ENCODE results near the gene MYO7A. TPM values are rescaled to one million over a fixed set of nuclear protein-coding genes. Genes with fewer than 3 reads are reported as not detected.

Gene MYO7A
- total and polyA plus RNA-seq, 2 donors (not counting 1 experiment from before 2014, with no cell fraction given), result 0.03 to 0.07 TPM

DNA sequence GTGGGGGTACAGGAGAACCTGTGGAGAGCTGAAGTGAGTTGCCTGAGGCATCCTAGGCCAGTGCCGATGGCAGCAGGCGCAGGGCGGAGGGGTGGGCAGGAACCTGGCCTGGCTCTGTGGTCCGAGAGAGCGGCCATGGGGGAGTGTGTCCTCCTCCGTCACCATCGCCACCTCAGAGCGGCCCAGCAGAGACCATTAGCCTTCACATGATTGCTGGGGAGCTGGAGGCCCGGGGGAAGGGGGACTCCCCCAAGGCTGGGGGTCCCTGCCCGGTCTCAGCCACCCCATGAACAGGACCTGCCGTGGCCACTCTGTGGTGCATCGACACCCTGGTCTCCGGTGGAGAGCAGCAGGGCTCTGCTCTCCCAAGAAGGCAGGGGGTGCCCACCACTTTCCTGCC is 21.3 kb upstream of the MYO7A start:
- Histone ChIP-seq H3K27ac (ENCODE audit: low read length in 2 of 2) (no peak overlapping the region), H3K36me3 (replicated peaks in 1 of 2; ENCODE audit: control extremely low read depth in 1 of 2, control insufficient read depth in 1 of 2, extremely low read depth in 1 of 2, insufficient read depth in 2 of 2, low read length in 1 of 2) (no peaks in the 10 kb centered on the region), H3K4me3 (ENCODE audit: control extremely low read depth in 1 of 5, extremely low read depth in 1 of 5, insufficient read depth in 1 of 5, low read depth in 2 of 5, low read length in 4 of 5) (no peak overlapping the region), H3K4me1 (ENCODE audit: control insufficient read depth in 2 of 2, insufficient read depth in 2 of 2, low read length in 2 of 2) (no peaks in the 10 kb centered on the region), H2AFZ (ENCODE audit: insufficient read depth, low read depth, low read length, poor library complexity, severe bottlenecking) (no peak overlapping the region), H3K79me2 (ENCODE audit: control insufficient read depth, insufficient read depth, low read length) (no peaks in the 10 kb centered on the region), H3K4me2 (replicated peaks; ENCODE audit: low read depth, low read length, poor library complexity, severe bottlenecking) (no peak overlapping the region), H3K27me3 (replicated peaks in 1 of 4; ENCODE audit: control extremely low read depth in 1 of 4, control insufficient read depth in 3 of 4, insufficient read depth in 4 of 4, low read length in 3 of 4) (no peaks in the 10 kb centered on the region), H3K9ac (ENCODE audit: low read length) (no peak overlapping the region), H3K9me3 (ENCODE audit: control extremely low read depth in 1 of 3, control insufficient read depth in 2 of 3, insufficient read depth in 1 of 3, low read length in 2 of 3) (peaks cover 0 to 4% (median 0%) of the 10 kb centered on the region in 3 donors), H4K20me1 (ENCODE audit: control insufficient read depth, insufficient read depth, low read length, poor library complexity, severe bottlenecking) (no peaks in the 10 kb centered on the region)
- POLR2A ChIA-PET, result no interaction called here
- CTCF ChIA-PET, result no interaction called here
- Mint-ChIP-seq H3K9me3 (ENCODE audit: insufficient read depth) (no peaks in the 10 kb centered on the region), H3K4me1 (no peaks in the 10 kb centered on the region), H3K27ac (no peak overlapping the region), H3K27me3 (no peaks in the 10 kb centered on the region), H3K4me3 (no peak overlapping the region)
- no peak for ATAC-seq (ENCODE audit: low read depth)
- 93% methylated on average over 13 of the region's 13 CpGs for WGBS (ENCODE audit: insufficient coverage)
- TF ChIP-seq EZH2 (IDR thresholded peaks at IDR 0.05; ENCODE audit: borderline replicate concordance, insufficient read depth, low read depth, low read length, poor library complexity, severe bottlenecking) (no peak), CTCF (IDR thresholded peaks at IDR 0.05) (no peak)
- DNase-seq, result no peak
- intact Hi-C loops (cut with micrococcal nuclease), result no loop called here

DNA sequence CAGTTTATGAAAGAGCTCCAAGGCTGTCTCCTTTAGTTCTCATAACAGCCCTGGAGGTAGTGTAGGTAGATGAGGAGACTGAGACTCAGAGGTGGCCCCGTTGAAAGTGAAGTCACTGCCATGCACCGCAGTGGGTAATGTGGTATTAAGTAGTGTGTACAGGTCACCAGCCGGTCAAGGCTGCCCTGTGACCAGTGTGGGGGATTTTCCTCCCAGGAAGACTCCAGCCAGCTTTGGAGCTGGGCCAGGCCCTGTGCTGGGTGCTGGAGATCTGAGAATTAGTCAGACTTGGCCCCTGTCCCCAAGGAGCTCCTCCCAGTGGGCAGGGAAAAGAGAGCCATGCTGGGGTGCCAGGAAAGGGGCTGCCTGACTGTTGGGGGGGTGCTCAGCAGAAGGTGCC is 20.1 kb upstream of the MYO7A start:
- H2AFZ ChIP-seq (ENCODE audit: insufficient read depth, low read depth, low read length, poor library complexity, severe bottlenecking), result no peak overlapping the region
- no peak for ATAC-seq (ENCODE audit: low read depth)
- CTCF ChIA-PET, result no interaction called here
- H4K20me1 ChIP-seq (ENCODE audit: control insufficient read depth, insufficient read depth, low read length, poor library complexity, severe bottlenecking), result no peaks in the 10 kb centered on the region
- intact Hi-C loops (cut with micrococcal nuclease), result no loop called here
- no peaks in the 10 kb centered on the region for H3K36me3 ChIP-seq (replicated peaks in 1 of 2; ENCODE audit: control extremely low read depth in 1 of 2, control insufficient read depth in 1 of 2, extremely low read depth in 1 of 2, insufficient read depth in 2 of 2, low read length in 1 of 2)
- Mint-ChIP-seq H3K9me3 (ENCODE audit: insufficient read depth) (no peaks in the 10 kb centered on the region), H3K4me3 (no peak overlapping the region), H3K27ac (no peak overlapping the region), H3K4me1 (no peaks in the 10 kb centered on the region), H3K27me3 (no peaks in the 10 kb centered on the region)
- no peak for DNase-seq
- H3K9me3 ChIP-seq (ENCODE audit: control extremely low read depth in 1 of 3, control insufficient read depth in 2 of 3, insufficient read depth in 1 of 3, low read length in 2 of 3), result peaks cover 0 to 4% (median 0%) of the 10 kb centered on the region in 3 donors
- H3K79me2 ChIP-seq (ENCODE audit: control insufficient read depth, insufficient read depth, low read length), result no peaks in the 10 kb centered on the region
- H3K27me3 ChIP-seq (replicated peaks in 1 of 4; ENCODE audit: control extremely low read depth in 1 of 4, control insufficient read depth in 3 of 4, insufficient read depth in 4 of 4, low read length in 3 of 4), result no peaks in the 10 kb centered on the region
- no peaks in the 10 kb centered on the region for H3K4me1 ChIP-seq (ENCODE audit: control insufficient read depth in 2 of 2, insufficient read depth in 2 of 2, low read length in 2 of 2)
- no peak overlapping the region for H3K4me3 ChIP-seq (ENCODE audit: control extremely low read depth in 1 of 5, extremely low read depth in 1 of 5, insufficient read depth in 1 of 5, low read depth in 2 of 5, low read length in 4 of 5)
- H3K27ac ChIP-seq (ENCODE audit: low read length in 2 of 2), result no peak overlapping the region
- 93% methylated on average over 3 of the region's 3 CpGs for WGBS (ENCODE audit: insufficient coverage)
- TF ChIP-seq EZH2 (IDR thresholded peaks at IDR 0.05; ENCODE audit: borderline replicate concordance, insufficient read depth, low read depth, low read length, poor library complexity, severe bottlenecking) (no peak), CTCF (IDR thresholded peaks at IDR 0.05) (no peak)
- H3K9ac ChIP-seq (ENCODE audit: low read length), result no peak overlapping the region
- POLR2A ChIA-PET, result no interaction called here
- no peak overlapping the region for H3K4me2 ChIP-seq (replicated peaks; ENCODE audit: low read depth, low read length, poor library complexity, severe bottlenecking)
